GM12891 (cell line): ENCODE results near the gene MAMDC2.

Source experiments
- DNase-seq: peaks from one replicate; pipeline ENCODE4 v3.0.0; 2011; ENCODE audit warnings: low spot score; ENCODE audit not compliant: insufficient read length
- FAIRE-seq: peaks from 2 replicates; lab custom pipeline; 2011; peaks lifted over from hg19 to GRCh38; lab: Jason Lieb, UNC
- PAX5 ChIP-seq: IDR thresholded peaks from 2 replicates; pipeline ENCODE4 v1.6.1; 2011; ENCODE audit warnings: low read length, moderate library complexity, mild to moderate bottlenecking; ENCODE audit not compliant: insufficient read depth, severe bottlenecking
- POLR2A ChIP-seq: IDR thresholded peaks from 2 replicates; pipeline ENCODE4 v1.6.1; 2011; ENCODE audit warnings: low read depth, low read length, control low read depth
- POLR2AphosphoS5 ChIP-seq: IDR thresholded peaks from 2 replicates; pipeline ENCODE4 v1.6.1; 2011; ENCODE audit warnings: low read depth, low read length, control low read depth
- POU2F2 ChIP-seq: IDR thresholded peaks from 2 replicates; pipeline ENCODE4 v1.6.1; 2011; ENCODE audit warnings: low read depth, mild to moderate bottlenecking, control low read depth, low read length, moderate library complexity
- SPI1 ChIP-seq: IDR thresholded peaks from 2 replicates; pipeline ENCODE4 v1.6.1; 2011; ENCODE audit warnings: low read depth, low read length, control low read depth
- TAF1 ChIP-seq: IDR thresholded peaks from 2 replicates; pipeline ENCODE4 v1.6.1; 2011; ENCODE audit warnings: low read depth, low read length, control low read depth

Gene MAMDC2

DNA sequence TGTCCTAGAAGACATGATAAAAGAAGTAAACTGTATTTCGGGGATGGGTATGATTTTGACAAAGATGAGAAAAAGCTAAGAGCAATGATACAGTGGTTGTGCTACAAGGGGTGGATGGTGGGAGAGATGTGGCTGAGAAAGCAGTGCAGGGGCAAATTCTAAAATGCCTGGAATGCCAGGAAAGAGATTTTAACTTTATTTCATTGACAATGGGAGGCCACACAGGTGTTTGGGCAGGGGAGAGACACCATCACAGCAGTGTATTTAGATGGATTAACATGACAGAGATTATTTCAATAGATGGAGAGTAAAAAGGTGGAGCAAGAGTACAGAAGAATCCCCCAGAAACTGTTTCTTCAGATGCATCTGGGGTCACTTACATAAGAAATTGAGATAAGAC lies 71.2 kb downstream of the MAMDC2 start:
- no peak for TF ChIP-seq PAX5
- no peak for TF ChIP-seq POLR2AphosphoS5
- no peak for TF ChIP-seq POLR2A
- no peak for TF ChIP-seq SPI1
- no peak for TF ChIP-seq TAF1
- no peak for TF ChIP-seq POU2F2
- no peak for DNase-seq
- FAIRE-seq, result no peak

DNA sequence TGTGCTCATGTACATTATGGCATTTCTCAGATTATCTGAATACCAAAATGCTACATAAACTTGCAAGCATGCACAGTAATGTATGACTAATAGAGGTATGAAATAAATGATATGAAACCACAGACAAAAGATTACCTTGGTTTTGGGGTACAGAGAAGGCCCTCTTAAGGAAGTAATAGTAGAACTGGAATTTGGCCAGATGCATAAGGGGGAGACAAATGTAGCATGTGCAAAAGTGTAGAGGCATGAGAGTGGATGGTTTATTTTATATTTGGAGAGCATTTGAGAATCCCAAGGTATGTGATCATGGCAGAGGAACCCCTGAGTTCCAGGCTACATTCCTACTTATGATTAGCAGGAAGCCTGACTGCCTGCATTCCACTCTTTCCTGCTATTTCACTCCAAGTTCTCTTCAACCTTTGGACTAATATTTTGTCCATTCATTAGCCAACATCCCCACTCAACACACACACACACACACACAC lies 74.2 kb downstream of the MAMDC2 start:
- no peak for DNase-seq
- no peak for TF ChIP-seq POLR2AphosphoS5
- no peak for FAIRE-seq

DNA sequence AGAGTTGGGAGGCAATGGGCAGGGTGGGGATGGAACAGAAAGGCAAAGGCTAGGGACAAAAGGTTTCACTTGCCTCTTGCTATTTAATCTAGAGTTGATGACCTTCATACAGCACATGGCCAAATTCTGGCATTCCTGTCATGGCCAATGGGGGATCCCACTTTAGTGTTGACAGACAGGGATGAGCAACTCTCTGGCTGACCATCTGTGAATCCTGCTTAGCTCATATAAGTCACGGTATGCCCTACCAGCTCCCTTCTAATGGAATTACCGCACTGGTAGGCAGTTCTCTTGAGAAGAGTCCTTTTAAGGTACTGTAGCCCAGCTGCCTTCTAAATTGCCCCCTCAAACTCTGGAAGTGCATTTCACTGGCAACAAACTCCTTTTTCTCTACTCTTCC lies 76.1 kb downstream of the MAMDC2 start:
- FAIRE-seq (no peak), DNase-seq (no peak)
- TF ChIP-seq POLR2AphosphoS5 (no peak), POU2F2 (no peak), TAF1 (no peak), PAX5 (no peak), SPI1 (no peak), POLR2A (no peak)

GRCh38 chr9:70120834-70121510 lies 77.3 kb downstream of the MAMDC2 start:
- FAIRE-seq, result no peak
- no peak for TF ChIP-seq TAF1
- no peak for TF ChIP-seq SPI1
- no peak for TF ChIP-seq POLR2AphosphoS5
- no peak for TF ChIP-seq POU2F2
- no peak for TF ChIP-seq POLR2A
- TF ChIP-seq PAX5, result no peak
- DNase-seq, result no peak

- no peak for FAIRE-seq
- no peak for TF ChIP-seq POU2F2
- no peak for TF ChIP-seq POLR2AphosphoS5
- TF ChIP-seq TAF1, result no peak
- TF ChIP-seq SPI1, result no peak
- TF ChIP-seq POLR2A, result no peak
- no peak for TF ChIP-seq PAX5
- DNase-seq, result no peak
Observed at GRCh38 chr9:70121818-70122436, 78.3 kb downstream of the MAMDC2 start.

DNA sequence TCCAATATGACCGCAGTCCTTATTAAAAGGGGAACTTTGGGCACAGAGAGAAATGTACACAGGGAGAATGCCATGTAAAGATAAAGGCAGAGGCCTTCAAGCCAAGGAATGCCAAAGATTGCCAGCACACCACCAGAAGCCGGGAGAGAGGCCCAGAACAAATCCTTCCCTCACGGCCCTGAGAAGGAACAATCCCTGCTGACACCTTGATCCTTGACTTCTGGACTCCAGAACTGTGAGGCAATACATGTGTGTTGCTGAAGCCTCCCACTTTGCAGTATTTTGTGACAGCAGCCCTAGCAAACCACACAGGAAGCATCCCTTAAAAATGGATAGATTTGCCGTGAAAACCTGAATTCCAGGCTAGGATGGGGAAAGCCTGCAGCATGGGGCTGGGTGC lies 80.0 kb downstream of the MAMDC2 start:
- DNase-seq, result no peak
- FAIRE-seq, result no peak
- TF ChIP-seq TAF1 (no peak), POU2F2 (no peak), POLR2AphosphoS5 (no peak), PAX5 (no peak), SPI1 (no peak), POLR2A (no peak)

- TF ChIP-seq POLR2A (no peak), TAF1 (no peak), PAX5 (no peak), SPI1 (no peak), POLR2AphosphoS5 (no peak)
- no peak for DNase-seq
- no peak for FAIRE-seq
Observed at GRCh38 chr9:70125621-70126263, 82.1 kb downstream of the MAMDC2 start.

- no peak for DNase-seq
- FAIRE-seq, result no peak
- TF ChIP-seq SPI1, result no peak
- no peak for TF ChIP-seq TAF1
- TF ChIP-seq PAX5, result no peak
- TF ChIP-seq POU2F2, result no peak
- TF ChIP-seq POLR2A, result no peak
- no peak for TF ChIP-seq POLR2AphosphoS5
Observed at GRCh38 chr9:70127036-70127435, 83.4 kb downstream of the MAMDC2 start.

DNA sequence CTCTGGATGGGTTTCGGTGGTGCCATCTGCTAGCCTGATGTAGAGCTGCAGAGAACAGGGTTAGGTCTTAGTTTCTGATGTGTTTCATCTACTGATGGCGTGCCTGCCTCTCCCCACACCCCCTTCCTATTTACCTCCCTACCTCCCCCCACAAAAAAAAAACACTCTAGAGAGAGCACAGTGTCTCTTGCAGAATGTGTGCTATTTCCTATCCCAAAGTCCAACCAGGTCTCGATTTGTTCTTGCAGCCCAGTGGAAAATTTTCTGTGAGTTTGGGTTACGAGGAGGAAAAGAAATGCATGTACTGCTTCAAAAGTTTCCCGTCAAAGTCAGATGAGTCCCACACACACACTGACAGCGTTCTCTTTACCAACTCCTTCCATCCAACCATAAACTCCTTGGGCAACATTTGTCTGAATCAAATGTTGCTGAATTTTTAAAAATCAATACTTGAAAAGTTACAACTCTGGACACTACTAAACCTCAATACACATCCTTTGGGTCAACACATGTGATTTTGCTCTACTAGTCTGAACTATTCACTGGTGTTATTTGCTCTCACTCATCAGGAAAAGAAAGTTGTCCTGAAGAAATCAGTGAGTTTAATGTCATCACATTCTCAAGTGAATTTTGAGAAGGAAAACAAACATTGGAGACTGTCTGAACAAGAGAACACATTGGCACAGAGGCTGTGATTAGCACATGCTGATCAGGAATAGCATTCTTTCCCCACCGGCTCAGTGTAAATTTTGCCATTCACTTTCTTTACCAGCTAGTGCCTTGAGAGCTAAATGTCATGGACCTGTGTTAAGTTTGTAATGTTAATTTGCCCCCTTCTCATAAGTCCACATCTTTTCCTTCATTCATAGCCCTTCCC lies 84.1 kb downstream of the MAMDC2 start:
- DNase-seq (no peak), FAIRE-seq (no peak)
- TF ChIP-seq POLR2A (no peak), SPI1 (no peak), TAF1 (no peak), POU2F2 (no peak), PAX5 (no peak), POLR2AphosphoS5 (no peak)
